ENCODE measurements around the gene C20orf144. TPM values are rescaled to one million over a fixed set of nuclear protein-coding genes. Genes with fewer than 3 reads are reported as not detected.
"Not testable (repeated sequence)": the region's sequence is repeated elsewhere in the genome, so short reads cannot be mapped to it uniquely, and the experiment has no call there.

Gene C20orf144
- polyA plus RNA-seq, 2 of the 4 experiments (the other 2 are of a cell fraction) = 0.10 to 0.12 TPM

DNA sequence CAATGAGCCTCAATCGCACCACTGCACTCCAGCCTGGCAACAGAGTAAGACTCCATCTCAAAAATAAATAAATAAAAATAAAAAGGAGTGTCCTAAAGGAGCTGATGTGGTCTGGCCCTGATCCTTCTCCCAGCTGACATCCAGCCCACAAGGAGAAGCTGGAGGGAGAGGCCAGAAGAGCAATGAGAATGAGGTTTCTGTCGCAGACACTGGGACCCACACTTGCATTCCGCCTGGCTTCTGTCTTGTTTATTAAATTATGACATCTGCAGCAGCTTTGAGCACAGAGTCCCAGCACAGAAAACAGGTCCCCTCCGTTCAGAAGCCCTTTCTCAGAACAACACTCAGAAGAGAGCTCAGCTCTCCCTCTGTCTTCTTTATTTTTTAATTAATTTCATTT, 34.3 kb downstream of the C20orf144 start:
- WGBS (ENCODE audit: missing lambda C conversion rate) = 89% methylated on average over 4 of the region's 4 CpGs
- TF ChIP-seq MYC (IDR thresholded peaks at IDR 0.05; ENCODE audit: borderline replicate concordance, low read length) = no peak
- no peak for TF ChIP-seq HOXA7 (CRISPR knock-in tag; IDR thresholded peaks at IDR 0.05)
- no peak for TF ChIP-seq ZFP36 (IDR thresholded peaks at IDR 0.05; ENCODE audit: borderline replicate concordance, partially characterized antibody)
- no peak for TF ChIP-seq CBX2 (IDR thresholded peaks at IDR 0.05; ENCODE audit: borderline replicate concordance, low read depth)
- no peak for TF ChIP-seq RCOR1 (IDR thresholded peaks at IDR 0.05; ENCODE audit: low read depth, low read length)
- TF ChIP-seq, protein P1, sequence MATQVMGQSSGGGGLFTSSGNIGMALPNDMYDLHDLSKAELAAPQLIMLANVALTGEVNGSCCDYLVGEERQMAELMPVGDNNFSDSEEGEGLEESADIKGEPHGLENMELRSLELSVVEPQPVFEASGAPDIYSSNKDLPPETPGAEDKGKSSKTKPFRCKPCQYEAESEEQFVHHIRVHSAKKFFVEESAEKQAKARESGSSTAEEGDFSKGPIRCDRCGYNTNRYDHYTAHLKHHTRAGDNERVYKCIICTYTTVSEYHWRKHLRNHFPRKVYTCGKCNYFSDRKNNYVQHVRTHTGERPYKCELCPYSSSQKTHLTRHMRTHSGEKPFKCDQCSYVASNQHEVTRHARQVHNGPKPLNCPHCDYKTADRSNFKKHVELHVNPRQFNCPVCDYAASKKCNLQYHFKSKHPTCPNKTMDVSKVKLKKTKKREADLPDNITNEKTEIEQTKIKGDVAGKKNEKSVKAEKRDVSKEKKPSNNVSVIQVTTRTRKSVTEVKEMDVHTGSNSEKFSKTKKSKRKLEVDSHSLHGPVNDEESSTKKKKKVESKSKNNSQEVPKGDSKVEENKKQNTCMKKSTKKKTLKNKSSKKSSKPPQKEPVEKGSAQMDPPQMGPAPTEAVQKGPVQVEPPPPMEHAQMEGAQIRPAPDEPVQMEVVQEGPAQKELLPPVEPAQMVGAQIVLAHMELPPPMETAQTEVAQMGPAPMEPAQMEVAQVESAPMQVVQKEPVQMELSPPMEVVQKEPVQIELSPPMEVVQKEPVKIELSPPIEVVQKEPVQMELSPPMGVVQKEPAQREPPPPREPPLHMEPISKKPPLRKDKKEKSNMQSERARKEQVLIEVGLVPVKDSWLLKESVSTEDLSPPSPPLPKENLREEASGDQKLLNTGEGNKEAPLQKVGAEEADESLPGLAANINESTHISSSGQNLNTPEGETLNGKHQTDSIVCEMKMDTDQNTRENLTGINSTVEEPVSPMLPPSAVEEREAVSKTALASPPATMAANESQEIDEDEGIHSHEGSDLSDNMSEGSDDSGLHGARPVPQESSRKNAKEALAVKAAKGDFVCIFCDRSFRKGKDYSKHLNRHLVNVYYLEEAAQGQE (IDR thresholded peaks at IDR 0.05) = no peak
- DNase-seq (ENCODE audit: low read depth in 1 of 2, low spot score in 1 of 2) = no peak
- H3K27ac ChIP-seq = no peak overlapping the region
- H3K4me3 ChIP-seq = no peak overlapping the region
- FAIRE-seq = no peak
- no peak overlapping the region for H3K4me2 ChIP-seq
- H3K9me3 ChIP-seq = no peaks in the 10 kb centered on the region
- ATAC-seq = no peak
- CTCF ChIA-PET = interaction anchor here (0.9 kb wide), 1 partner anchor 85 kb away, joined by 3 read pairs; no protein-coding TSS in a partner anchor
- POLR2A ChIA-PET = interaction anchor here (0.6 kb wide), 1 partner anchor 21 kb away, joined by 4 read pairs; no protein-coding TSS in a partner anchor
- no peaks in the 10 kb centered on the region for H3K4me1 ChIP-seq

DNA sequence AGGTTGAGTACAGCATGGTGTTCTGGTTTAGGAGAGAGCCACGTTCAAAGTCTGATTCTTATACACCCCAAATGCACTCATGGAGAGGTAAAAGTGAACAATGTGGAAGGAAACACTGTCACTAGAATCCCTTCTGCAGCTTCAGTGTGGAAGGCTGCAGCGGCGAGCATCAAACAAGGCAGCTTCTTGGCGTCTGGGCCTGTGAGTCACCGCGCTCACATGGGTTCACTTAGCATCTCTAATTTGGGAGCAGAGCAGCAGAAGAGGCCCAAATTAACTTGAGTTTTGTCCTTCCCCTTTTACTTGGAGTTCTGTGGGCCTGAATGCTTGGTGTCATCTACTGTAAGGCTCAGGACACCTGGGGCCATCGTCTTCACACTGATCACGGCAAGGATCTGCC, 35.0 kb downstream of the C20orf144 start:
- Histone ChIP-seq H3K4me2 (no peak overlapping the region), H3K27ac (no peak overlapping the region), H3K4me1 (0 out of 3 replicates have a peak, but pooled peaks cover 3% of the 10 kb centered on the region), H3K4me3 (no peak overlapping the region), H3K9me3 (no peaks in the 10 kb centered on the region)
- ATAC-seq = no peak
- 86% methylated on average over 8 of the region's 8 CpGs for WGBS (ENCODE audit: missing lambda C conversion rate)
- TF ChIP-seq, protein P2, sequence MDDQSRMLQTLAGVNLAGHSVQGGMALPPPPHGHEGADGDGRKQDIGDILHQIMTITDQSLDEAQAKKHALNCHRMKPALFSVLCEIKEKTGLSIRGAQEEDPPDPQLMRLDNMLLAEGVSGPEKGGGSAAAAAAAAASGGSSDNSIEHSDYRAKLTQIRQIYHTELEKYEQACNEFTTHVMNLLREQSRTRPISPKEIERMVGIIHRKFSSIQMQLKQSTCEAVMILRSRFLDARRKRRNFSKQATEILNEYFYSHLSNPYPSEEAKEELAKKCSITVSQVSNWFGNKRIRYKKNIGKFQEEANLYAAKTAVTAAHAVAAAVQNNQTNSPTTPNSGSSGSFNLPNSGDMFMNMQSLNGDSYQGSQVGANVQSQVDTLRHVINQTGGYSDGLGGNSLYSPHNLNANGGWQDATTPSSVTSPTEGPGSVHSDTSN (IDR thresholded peaks at IDR 0.05) = no peak
- TF ChIP-seq, protein P3, sequence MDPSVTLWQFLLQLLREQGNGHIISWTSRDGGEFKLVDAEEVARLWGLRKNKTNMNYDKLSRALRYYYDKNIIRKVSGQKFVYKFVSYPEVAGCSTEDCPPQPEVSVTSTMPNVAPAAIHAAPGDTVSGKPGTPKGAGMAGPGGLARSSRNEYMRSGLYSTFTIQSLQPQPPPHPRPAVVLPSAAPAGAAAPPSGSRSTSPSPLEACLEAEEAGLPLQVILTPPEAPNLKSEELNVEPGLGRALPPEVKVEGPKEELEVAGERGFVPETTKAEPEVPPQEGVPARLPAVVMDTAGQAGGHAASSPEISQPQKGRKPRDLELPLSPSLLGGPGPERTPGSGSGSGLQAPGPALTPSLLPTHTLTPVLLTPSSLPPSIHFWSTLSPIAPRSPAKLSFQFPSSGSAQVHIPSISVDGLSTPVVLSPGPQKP (IDR thresholded peaks at IDR 0.05; ENCODE audit: low read depth, low read length) = no peak
- TF ChIP-seq ESRRA (IDR thresholded peaks at IDR 0.05; ENCODE audit: borderline replicate concordance, low read length) (no peak), ZSCAN20 (CRISPR knock-in tag; IDR thresholded peaks at IDR 0.05) (no peak), ZFP36 (IDR thresholded peaks at IDR 0.05; ENCODE audit: borderline replicate concordance, partially characterized antibody) (no peak)
- FAIRE-seq = no peak
- ChIA-PET POLR2A (no interaction called here), CTCF (interaction anchor here (1.3 kb wide), 1 partner anchor 35 kb away, joined by 3 read pairs; the partner anchor contains the start of gene ZNF341)
- DNase-seq (ENCODE audit: low read depth in 1 of 2, low spot score in 1 of 2) = no peak

DNA sequence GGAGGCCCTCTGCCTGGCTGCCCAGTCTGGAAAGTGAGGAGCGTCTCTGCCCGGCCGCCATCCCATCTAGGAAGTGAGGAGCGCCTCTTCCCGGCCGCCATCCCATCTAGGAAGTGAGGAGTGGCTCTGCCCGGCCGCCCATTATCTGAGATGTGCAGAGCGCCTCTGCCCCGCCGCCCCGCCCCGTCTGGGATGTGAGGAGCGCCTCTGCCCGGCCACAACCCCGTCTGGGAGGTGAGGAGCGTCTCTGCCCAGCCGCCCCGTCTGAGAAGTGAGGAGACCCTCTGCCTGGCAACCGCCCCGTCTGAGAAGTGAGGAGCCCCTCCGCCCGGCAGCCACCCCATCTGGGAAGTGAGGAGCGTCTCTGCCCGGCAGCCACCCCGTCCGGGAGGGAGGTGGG, 36.8 kb downstream of the C20orf144 start:
- H3K4me3 ChIP-seq; H3K9me3 ChIP-seq; FAIRE-seq; H3K4me1 ChIP-seq; H3K27ac ChIP-seq; CTCF ChIA-PET; DNase-seq (ENCODE audit: low read depth in 1 of 2, low spot score in 1 of 2); ATAC-seq; H3K4me2 ChIP-seq; POLR2A ChIA-PET: not testable (repeated sequence)
- WGBS (ENCODE audit: missing lambda C conversion rate) = 87% methylated on average over 6 of the region's 27 CpGs

DNA sequence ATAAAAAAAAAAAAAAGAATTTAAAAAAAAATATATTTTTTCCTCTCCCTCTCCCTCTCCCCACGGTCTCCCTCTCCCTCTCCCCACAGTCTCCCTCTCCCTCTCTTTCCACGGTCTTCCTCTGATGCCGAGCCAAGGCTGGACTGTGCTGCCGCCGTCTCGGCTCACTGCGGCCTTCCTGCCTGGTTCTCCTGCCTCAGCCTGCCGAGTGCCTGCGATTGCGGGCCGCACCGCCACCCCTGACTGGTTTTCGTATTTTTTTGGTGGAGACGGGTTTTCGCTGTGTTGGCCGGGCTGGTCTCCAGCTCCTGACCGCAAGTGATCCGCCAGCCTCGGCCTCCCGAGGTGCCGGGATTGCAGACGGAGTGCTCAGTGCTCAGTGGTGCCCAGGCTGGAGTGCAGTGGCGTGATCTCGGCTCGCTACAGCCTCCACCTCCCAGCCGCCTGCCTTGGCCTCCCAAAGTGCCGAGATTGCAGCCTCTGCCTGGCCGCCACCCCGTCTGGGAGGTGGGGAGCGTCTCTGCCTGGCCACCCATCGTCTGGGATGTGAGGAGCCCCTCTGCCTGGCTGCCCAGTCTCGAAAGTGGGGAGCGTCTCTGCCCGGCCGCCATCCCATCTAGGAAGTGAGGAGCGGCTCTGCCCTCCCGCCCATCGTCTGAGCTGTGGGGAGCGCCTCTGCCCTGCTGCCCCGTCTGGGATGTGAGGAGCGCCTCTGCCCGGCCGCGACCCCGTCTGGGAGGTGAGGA, 38.7 kb downstream of the C20orf144 start:
- CTCF ChIA-PET; POLR2A ChIA-PET; FAIRE-seq; H3K9me3 ChIP-seq; ATAC-seq; H3K4me1 ChIP-seq; H3K4me3 ChIP-seq; H3K27ac ChIP-seq; H3K4me2 ChIP-seq; DNase-seq (ENCODE audit: low read depth in 1 of 2, low spot score in 1 of 2): not testable (repeated sequence)
- 90% methylated on average over 33 of the region's 45 CpGs for WGBS (ENCODE audit: missing lambda C conversion rate)

Measured in A549 (cell line).